H9 (cell line): ENCODE results near the gene EPHB6. TPM values are rescaled to one million over a fixed set of nuclear protein-coding genes. Genes with fewer than 3 reads are reported as not detected.

Source experiments
- DNase-seq: peaks from one replicate; pipeline ENCODE4 v3.0.0-alpha.2; 2017
- H2AFZ ChIP-seq: one replicate; pipeline ENCODE4 v1.6.1; 2013; ENCODE audit warnings: mild to moderate bottlenecking, low read length, control low read depth, moderate library complexity
- H2AK5ac ChIP-seq: 2 replicates; pipeline ENCODE4 v1.6.1; 2013; ENCODE audit warnings: low read length, control low read depth, mixed read lengths; ENCODE audit not compliant: insufficient read length
- H2BK120ac ChIP-seq: one replicate; pipeline ENCODE4 v1.6.1; 2013; ENCODE audit warnings: low read depth, mild to moderate bottlenecking, low read length, control low read depth, inconsistent platforms; ENCODE audit not compliant: poor library complexity, severe bottlenecking
- H2BK12ac ChIP-seq: 2 replicates; pipeline ENCODE4 v1.6.1; 2013; ENCODE audit warnings: low read length, control low read depth, mixed read lengths, low read depth; ENCODE audit not compliant: insufficient read length
- H2BK15ac ChIP-seq: 2 replicates; pipeline ENCODE4 v1.6.1; 2013; ENCODE audit warnings: low read depth, low read length, control low read depth
- H2BK20ac ChIP-seq: one replicate; pipeline ENCODE4 v1.6.1; 2013; ENCODE audit warnings: low read depth, mild to moderate bottlenecking, low read length, control low read depth, inconsistent platforms; ENCODE audit not compliant: poor library complexity, severe bottlenecking
- H2BK5ac ChIP-seq: 2 replicates; pipeline ENCODE4 v1.6.1; 2013; ENCODE audit warnings: low read length, control low read depth, mixed read lengths; ENCODE audit not compliant: insufficient read length
- H3K14ac ChIP-seq: 2 replicates; pipeline ENCODE4 v1.6.1; 2013; ENCODE audit warnings: low read length, control low read depth; ENCODE audit not compliant: insufficient read depth
- H3K18ac ChIP-seq: 2 replicates; pipeline ENCODE4 v1.6.1; 2013; ENCODE audit warnings: low read depth, mild to moderate bottlenecking, mixed read lengths, low read length, control low read depth; ENCODE audit not compliant: insufficient read length
- H3K23ac ChIP-seq: 2 replicates; pipeline ENCODE4 v1.6.1; 2013; ENCODE audit warnings: low read length, control low read depth, mixed read lengths, low read depth; ENCODE audit not compliant: insufficient read length
- H3K23me2 ChIP-seq: 2 replicates; pipeline ENCODE4 v1.6.1; 2013; ENCODE audit warnings: low read depth, mild to moderate bottlenecking, mixed read lengths, low read length, control low read depth; ENCODE audit not compliant: insufficient read length, poor library complexity, severe bottlenecking
- H3K27ac ChIP-seq: 2 replicates; pipeline ENCODE4 v1.5.1; 2013; ENCODE audit warnings: low read length, control low read depth, mixed read lengths, low read depth; ENCODE audit not compliant: insufficient read length
- H3K27me3 ChIP-seq: 2 replicates; pipeline ENCODE4 v1.6.1; 2013; ENCODE audit warnings: low read length, control low read depth, inconsistent platforms; ENCODE audit not compliant: insufficient read depth
- H3K4ac ChIP-seq: 2 replicates; pipeline ENCODE4 v1.6.1; 2013; ENCODE audit warnings: low read depth, mild to moderate bottlenecking, control low read depth, inconsistent platforms, low read length, moderate library complexity
- H3K4me1 ChIP-seq: 2 replicates; pipeline ENCODE4 v1.6.1; 2013; ENCODE audit warnings: low read length, control low read depth, inconsistent platforms; ENCODE audit not compliant: insufficient read depth
- H3K4me2 ChIP-seq: 2 replicates; pipeline ENCODE4 v1.6.1; 2013; ENCODE audit warnings: low read length, control low read depth, mixed read lengths; ENCODE audit not compliant: insufficient read length, insufficient read depth
- H3K56ac ChIP-seq: 2 replicates; pipeline ENCODE4 v1.6.1; 2013; ENCODE audit warnings: low read depth, mild to moderate bottlenecking, mixed read lengths, low read length, control low read depth; ENCODE audit not compliant: insufficient read length
- H3K79me1 ChIP-seq: 2 replicates; pipeline ENCODE4 v1.6.1; 2013; ENCODE audit warnings: low read depth, mild to moderate bottlenecking, moderate library complexity, low read length, control low read depth, inconsistent platforms; ENCODE audit not compliant: insufficient read depth, poor library complexity, severe bottlenecking
- H3K79me2 ChIP-seq: 2 replicates; pipeline ENCODE4 v1.6.1; 2013; ENCODE audit warnings: low read length, control low read depth, inconsistent platforms; ENCODE audit not compliant: insufficient read depth
- H3K9ac ChIP-seq: 2 replicates; pipeline ENCODE4 v1.6.1; 2013; ENCODE audit warnings: low read length, control low read depth, mixed read lengths; ENCODE audit not compliant: insufficient read length; ENCODE audit errors: extremely low read depth
- H3K9me3 ChIP-seq: one replicate; pipeline ENCODE4 v1.6.1; 2013; ENCODE audit warnings: low read depth, low read length, inconsistent platforms; ENCODE audit not compliant: control insufficient read depth
- H3T11ph ChIP-seq: one replicate; pipeline ENCODE4 v1.6.1; 2013; ENCODE audit warnings: mild to moderate bottlenecking, low read length, control low read depth, inconsistent platforms
- H4K20me1 ChIP-seq: one replicate; pipeline ENCODE4 v1.6.1; 2013; ENCODE audit not compliant: control insufficient read depth, insufficient read length, insufficient read depth
- H4K5ac ChIP-seq: 2 replicates; pipeline ENCODE4 v1.6.1; 2013; ENCODE audit warnings: low read depth, mild to moderate bottlenecking, mixed read lengths, low read length, control low read depth; ENCODE audit not compliant: insufficient read length
- H4K8ac ChIP-seq: replicated peaks from 2 replicates; pipeline ENCODE4 v1.6.1; 2013; ENCODE audit warnings: low read length, control low read depth, mixed read lengths, low read depth; ENCODE audit not compliant: insufficient read length
- H4K91ac ChIP-seq: 2 replicates; pipeline ENCODE4 v1.6.1; 2013; ENCODE audit warnings: low read depth, mild to moderate bottlenecking, moderate library complexity, mixed read lengths, low read length, control low read depth; ENCODE audit not compliant: insufficient read length
- H3K27ac Mint-ChIP-seq, 3 experiments: 2 replicates in 2 of 3; 3 replicates in 1 of 3; pipeline ENCODE4 v1.8.0; 2020 to 2021; ENCODE audit warnings: mixed read lengths in 3 of 3, mild to moderate bottlenecking in 1 of 3, moderate library complexity in 1 of 3
- H3K27me3 Mint-ChIP-seq: 2 replicates; pipeline ENCODE4 v1.8.0; 2021; ENCODE audit warnings: low read depth, mild to moderate bottlenecking, moderate library complexity, mixed read lengths
- H3K36me3 Mint-ChIP-seq, 3 experiments: 2 replicates in 2 of 3; 3 replicates in 1 of 3; pipeline ENCODE4 v1.8.0; 2020 to 2021; ENCODE audit warnings: low read depth in 3 of 3, mixed read lengths in 3 of 3; ENCODE audit not compliant: insufficient read depth in 1 of 3
- H3K4me1 Mint-ChIP-seq, 2 experiments: 2 replicates each; pipeline ENCODE4 v1.8.0; 2020; ENCODE audit warnings: mixed read lengths in 2 of 2
- H3K4me3 Mint-ChIP-seq, 2 experiments: 2 replicates in 1 of 2; 3 replicates in 1 of 2; pipeline ENCODE4 v1.8.0; 2020 to 2021; ENCODE audit warnings: mild to moderate bottlenecking in 2 of 2, mixed read lengths in 2 of 2, moderate library complexity in 1 of 2
- H3K9me3 Mint-ChIP-seq, 2 experiments: 2 replicates in 1 of 2; 3 replicates in 1 of 2; pipeline ENCODE4 v1.8.0; 2020; ENCODE audit warnings: mild to moderate bottlenecking in 2 of 2, mixed read lengths in 2 of 2, moderate library complexity in 1 of 2
- CTCF ChIP-seq: fragments of 200-600 bp; sonication (generic); conservative IDR thresholded peaks from 3 replicates; pipeline ENCODE4 v1.8.0; 2021; ENCODE audit warnings: antibody characterized with exemption, mild to moderate bottlenecking
- WGBS: extraction: QIAGEN DNeasy Blood & Tissue Kit; methylation state at CpG from one replicate; pipeline ENCODE4 v1.1.7; 2013; ENCODE audit warnings: missing lambda C conversion rate, low lambda C conversion rate, mixed read lengths; ENCODE audit not compliant: insufficient read length; ENCODE audit errors: extremely low coverage; 5-methylcytosine and 5-hydroxymethylcytosine counted together
- total RNA-seq: library from RNA; stranded (reverse); gene quantifications from 2 replicates; pipeline ENCODE4 v1.2.1, GENCODE V29; 2021

EPHB6 gene
- total RNA-seq, 1 experiment from 2014 or later = 9.7 TPM

GRCh38 chr7:142807855-142808460 lies 46.9 kb upstream of the EPHB6 start:
- Histone ChIP-seq H3K23me2 (no peaks in the 10 kb centered on the region), H3K18ac (no peak overlapping the region), H3K4me1 (peaks cover 2% of the 10 kb centered on the region; the same call in 1 of the 2 replicates), H2BK5ac (no peak overlapping the region), H3K9me3 (no peaks in the 10 kb centered on the region), H2BK12ac (no peak overlapping the region), H2AK5ac (no peak overlapping the region), H3K27me3 (no peaks in the 10 kb centered on the region), H2AFZ (no peak overlapping the region), H3K79me1 (no peaks in the 10 kb centered on the region), H3K56ac (no peak overlapping the region), H4K5ac (no peak overlapping the region), H4K20me1 (no peaks in the 10 kb centered on the region), H2BK15ac (no peak overlapping the region), H3K9ac (no peak overlapping the region), H3K23ac (no peak overlapping the region), H3K27ac (no peak overlapping the region), H2BK20ac (no peak overlapping the region), H3K4ac (no peak overlapping the region), H3K4me2 (no peak overlapping the region), H3K79me2 (no peaks in the 10 kb centered on the region), H4K91ac (no peak overlapping the region), H3K14ac (no peak overlapping the region), H4K8ac (no peak overlapping the region), H3T11ph (no peak overlapping the region), H2BK120ac (no peak overlapping the region)
- Mint-ChIP-seq H3K4me1 (peaks cover 15 to 33% of the 10 kb centered on the region in 2 experiments), H3K9me3 (no peaks in the 10 kb centered on the region; a peak in 1 of 5 replicates), H3K36me3 (peaks cover 0 to 2% (median 0%) of the 10 kb centered on the region in 3 experiments; a peak in 3 of 7 replicates), H3K27me3 (peaks cover 54% of the 10 kb centered on the region), H3K27ac (no peak overlapping the region), H3K4me3 (no peak overlapping the region)
- TF ChIP-seq CTCF = no peak
- DNase-seq = no peak
- WGBS = no CpG with 5 or more reads among the region's 3 CpGs
